Endothelial cell (in vitro differentiated cells): ENCODE results near the gene EHMT1. TPM values are rescaled to one million over a fixed set of nuclear protein-coding genes. Genes with fewer than 3 reads are reported as not detected.

Experiments
- DNase-seq: peaks from one replicate; pipeline ENCODE4 v3.0.0; 2021; ENCODE audit warnings: low spot score
- H3K27ac Mint-ChIP-seq: one replicate; pipeline ENCODE4 v1.8.0; 2021; ENCODE audit warnings: mixed read lengths, inconsistent platforms; ENCODE audit not compliant: unreplicated experiment
- H3K27me3 Mint-ChIP-seq: one replicate; pipeline ENCODE4 v1.8.0; 2021; ENCODE audit warnings: mild to moderate bottlenecking, moderate library complexity, mixed read lengths, inconsistent platforms; ENCODE audit not compliant: unreplicated experiment
- H3K36me3 Mint-ChIP-seq: one replicate; pipeline ENCODE4 v1.8.0; 2021; ENCODE audit warnings: mild to moderate bottlenecking, low read depth, mixed read lengths, inconsistent platforms; ENCODE audit not compliant: unreplicated experiment
- H3K4me1 Mint-ChIP-seq: one replicate; pipeline ENCODE4 v1.8.0; 2021; ENCODE audit warnings: mild to moderate bottlenecking, mixed read lengths, inconsistent platforms; ENCODE audit not compliant: unreplicated experiment
- H3K4me3 Mint-ChIP-seq: one replicate; pipeline ENCODE4 v1.8.0; 2021; ENCODE audit warnings: mild to moderate bottlenecking, mixed read lengths, inconsistent platforms; ENCODE audit not compliant: unreplicated experiment
- H3K9me3 Mint-ChIP-seq: one replicate; pipeline ENCODE4 v1.8.0; 2021; ENCODE audit warnings: mixed read lengths, inconsistent platforms; ENCODE audit not compliant: unreplicated experiment
- CTCF ChIP-seq: fragments of 200-600 bp; sonication (generic); IDR thresholded peaks from one replicate; pipeline ENCODE4 v1.5.0; 2021; ENCODE audit warnings: antibody characterized with exemption; ENCODE audit not compliant: unreplicated experiment
- total RNA-seq: library from RNA; stranded (reverse); fragmentation: NEBNext Ultra II Directional; extraction: Animal tissue kit (Norgen Biotek cat#: 25700); gene quantifications from one replicate; pipeline ENCODE4 v1.2.1, GENCODE V29; 2021; ENCODE audit not compliant: unreplicated experiment

EHMT1 gene
- total RNA-seq, 1 donor from 2014 or later: 120 TPM

GRCh38 chr9:137689745-137690529 lies 71.1 kb downstream of the EHMT1 start:
- DNase-seq: no peak
- no peak for TF ChIP-seq CTCF
- H3K4me1 Mint-ChIP-seq: peaks cover 26% of the 10 kb centered on the region
- H3K36me3 Mint-ChIP-seq: peaks cover 6% of the 10 kb centered on the region
- H3K27ac Mint-ChIP-seq: no peak overlapping the region
- H3K4me3 Mint-ChIP-seq: peak overlapping the region; percentile 6
- H3K9me3 Mint-ChIP-seq: no peaks in the 10 kb centered on the region
- peaks cover 2% of the 10 kb centered on the region for H3K27me3 Mint-ChIP-seq

GRCh38 chr9:137690930-137691645 lies 72.3 kb downstream of the EHMT1 start:
- Mint-ChIP-seq H3K27ac (no peak overlapping the region), H3K4me1 (peaks cover 36% of the 10 kb centered on the region)
- no peak for TF ChIP-seq CTCF

GRCh38 chr9:137691646-137692351 lies 73.0 kb downstream of the EHMT1 start:
- H3K4me1 Mint-ChIP-seq: peaks cover 43% of the 10 kb centered on the region
- H3K4me3 Mint-ChIP-seq: no peak overlapping the region
- H3K36me3 Mint-ChIP-seq: peaks cover 6% of the 10 kb centered on the region
- peak overlapping the region; percentile 76 for H3K27ac Mint-ChIP-seq
- no peak for DNase-seq
- no peaks in the 10 kb centered on the region for H3K27me3 Mint-ChIP-seq
- H3K9me3 Mint-ChIP-seq: no peaks in the 10 kb centered on the region
- no peak for TF ChIP-seq CTCF

More at GRCh38 chr9:137690930-137691645, 72.3 kb downstream of the EHMT1 start:
- DNase-seq: no peak
- H3K9me3 Mint-ChIP-seq: no peaks in the 10 kb centered on the region
- no peaks in the 10 kb centered on the region for H3K27me3 Mint-ChIP-seq
- H3K36me3 Mint-ChIP-seq: peaks cover 6% of the 10 kb centered on the region
- no peak overlapping the region for H3K4me3 Mint-ChIP-seq

DNA sequence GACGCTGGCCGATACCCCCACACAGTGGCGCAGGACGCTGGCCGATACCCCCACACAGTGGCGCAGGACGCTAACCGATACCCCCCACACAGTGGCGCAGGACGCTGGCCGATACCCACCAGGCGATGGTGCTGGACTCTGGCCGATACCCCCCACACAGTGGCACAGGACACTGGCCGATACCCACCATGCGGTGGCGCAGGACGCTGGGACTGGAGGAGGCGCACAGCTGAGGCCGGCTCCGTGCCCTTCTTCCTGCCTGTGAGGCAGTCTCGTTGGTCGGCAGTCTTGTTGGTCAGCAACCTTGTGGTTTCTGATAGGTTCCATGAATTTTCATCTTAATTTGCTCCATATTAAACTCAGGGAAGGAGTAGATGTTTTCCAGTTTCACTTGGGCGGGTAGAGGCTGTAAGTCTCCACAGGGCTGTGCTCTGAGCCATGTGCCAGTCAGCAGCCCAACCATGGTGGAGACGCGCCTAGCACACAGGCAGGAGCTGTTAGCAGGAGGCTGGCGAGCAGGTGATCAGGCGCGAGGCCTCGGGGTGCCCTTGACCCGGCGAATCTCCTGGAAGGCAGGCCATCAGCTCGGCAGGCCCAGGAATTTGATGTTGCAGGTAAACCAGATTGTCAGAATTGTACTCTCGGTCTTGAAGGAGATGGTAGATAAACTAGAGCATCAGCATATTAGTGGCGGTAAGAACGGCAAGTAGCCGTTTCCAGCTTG lies 75.6 kb downstream of the EHMT1 start:
- Mint-ChIP-seq H3K27ac (peak overlapping the region; percentile 48), H3K27me3 (no peaks in the 10 kb centered on the region), H3K9me3 (no peaks in the 10 kb centered on the region), H3K36me3 (peaks cover 6% of the 10 kb centered on the region), H3K4me3 (no peak overlapping the region), H3K4me1 (peaks cover 38% of the 10 kb centered on the region)
- no peak for DNase-seq
- no peak for TF ChIP-seq CTCF
